SK-N-SH (cell line): ENCODE results near the gene FYN.

Experiments used
- CTCF ChIP-seq: fragments of 200-600 bp; sonication (generic); IDR thresholded peaks from 2 replicates; pipeline ENCODE4 v1.6.1; 2017; ENCODE audit warnings: antibody characterized with exemption, mild to moderate bottlenecking, moderate library complexity
- EZH2phosphoT487 ChIP-seq: fragments of 200-600 bp; sonication (generic); IDR thresholded peaks from 2 replicates; pipeline ENCODE4 v1.6.1; 2017; ENCODE audit warnings: low read depth, mixed run types, mild to moderate bottlenecking, antibody characterized with exemption, moderate library complexity, borderline replicate concordance
- FOXM1 ChIP-seq: IDR thresholded peaks from 2 replicates; pipeline ENCODE4 v1.4.0; 2012; ENCODE audit warnings: low read depth, mild to moderate bottlenecking
- MXI1 ChIP-seq: IDR thresholded peaks from 2 replicates; pipeline ENCODE4 v1.6.1; 2012; ENCODE audit warnings: mild to moderate bottlenecking, low read depth, low read length, improper control_type of control experiment
- SMC3 ChIP-seq: IDR thresholded peaks from 2 replicates; pipeline ENCODE4 v1.6.1; 2012; ENCODE audit warnings: low read depth, low read length, improper control_type of control experiment

- TF ChIP-seq CTCF (no peak), EZH2phosphoT487 (no peak), SMC3 (no peak), FOXM1 (no peak), MXI1 (no peak)
Observed at GRCh38 chr6:111829998-111830397, 43.3 kb downstream of the FYN start.
